ENCODE data around the gene RAB4B.
A peak's percentile ranks its signal among the peaks of the same experiment; 100 is the strongest.
"Not testable (repeated sequence)": the region's sequence is repeated elsewhere in the genome, so short reads cannot be mapped to it uniquely, and the experiment has no call there.

The RAB4B gene

GRCh38 chr19:40781140-40781539 is 3.1 kb downstream of the RAB4B start:
- no peak for DNase-seq

- DNase-seq, result no peak
These were observed 5.7 kb downstream of the RAB4B start for GRCh38 chr19:40783711-40784110.

GRCh38 chr19:40784146-40784545 is 6.1 kb downstream of the RAB4B start:
- DNase-seq, result not testable (repeated sequence)

- DNase-seq, result no peak
These were observed 7.5 kb downstream of the RAB4B start for GRCh38 chr19:40785526-40785925.

GRCh38 chr19:40786060-40787037 is 8.3 kb downstream of the RAB4B start:
- no peak for DNase-seq

GRCh38 chr19:40791349-40791748 is 13.3 kb downstream of the RAB4B start:
- no peak for DNase-seq

- DNase-seq, result no peak
These were observed 13.9 kb downstream of the RAB4B start for GRCh38 chr19:40791996-40792395.

GRCh38 chr19:40797166-40797962 is 19.3 kb downstream of the RAB4B start:
- DNase-seq, result no peak

GRCh38 chr19:40797963-40798682 is 20.1 kb downstream of the RAB4B start:
- DNase-seq, result peak; percentile 45 to 55

GRCh38 chr19:40798683-40799557 is 20.9 kb downstream of the RAB4B start, which contains the start of gene EGLN2:
TSS of gene EGLN2 (plus strand) at chr19:40799191. CDS start at chr19:40800573, 1,382 bp downstream.
- peak; percentile 100 for DNase-seq

- no peak for DNase-seq
These were observed 21.7 kb downstream of the RAB4B start for GRCh38 chr19:40799558-40800338.

GRCh38 chr19:40800339-40800996 is 22.4 kb downstream of the RAB4B start:
- no peak for DNase-seq

GRCh38 chr19:40800997-40801377 is 22.9 kb downstream of the RAB4B start:
- no peak for DNase-seq

GRCh38 chr19:40801426-40802299 is 23.6 kb downstream of the RAB4B start:
- DNase-seq, result no peak

- no peak for DNase-seq
These were observed 24.5 kb downstream of the RAB4B start for GRCh38 chr19:40802300-40803169.

GRCh38 chr19:40803170-40803856 is 25.3 kb downstream of the RAB4B start:
- DNase-seq, result no peak

- peak; percentile 35 to 49 for DNase-seq
These were observed 26.1 kb downstream of the RAB4B start for GRCh38 chr19:40803857-40804782.

All from activated CD4-positive, alpha-beta T cell treated with anti-CD3 and anti-CD28 coated beads for 4 hours (primary cell).